Activated gamma-delta T cell (primary cell): ENCODE measurements around the gene RIPOR2.

ENCODE experiments used
- DNase-seq: peaks from one replicate; lab custom pipeline; 2025; lab: John Stamatoyannopoulos, UW

RIPOR2 gene

GRCh38 chr6:24848461-24848860 lies 87.3 kb downstream of the RIPOR2 start:
- no peak for DNase-seq

GRCh38 chr6:24847402-24847801 lies 88.4 kb downstream of the RIPOR2 start:
- DNase-seq = no peak

GRCh38 chr6:24845578-24845977 lies 90.2 kb downstream of the RIPOR2 start:
- DNase-seq = no peak

GRCh38 chr6:24844903-24845302 lies 90.9 kb downstream of the RIPOR2 start:
- no peak for DNase-seq

GRCh38 chr6:24844061-24844460 lies 91.7 kb downstream of the RIPOR2 start:
- DNase-seq = no peak

GRCh38 chr6:24840187-24840586 lies 95.6 kb downstream of the RIPOR2 start:
- DNase-seq = no peak

GRCh38 chr6:24838994-24839393 lies 96.8 kb downstream of the RIPOR2 start:
- DNase-seq = no peak

- no peak for DNase-seq
Measured at GRCh38 chr6:24838081-24838480, 97.7 kb downstream of the RIPOR2 start.

- DNase-seq = no peak
Measured at GRCh38 chr6:24836109-24836508, 99.7 kb downstream of the RIPOR2 start.

- DNase-seq = no peak
Measured at GRCh38 chr6:24833711-24834386, 101.9 kb downstream of the RIPOR2 start.

GRCh38 chr6:24832794-24833193 lies 103.0 kb downstream of the RIPOR2 start:
- no peak for DNase-seq

- DNase-seq = no peak
Measured at GRCh38 chr6:24831771-24832716, 103.7 kb downstream of the RIPOR2 start.

- DNase-seq = no peak
Measured at GRCh38 chr6:24829657-24830056, 106.1 kb downstream of the RIPOR2 start.

- DNase-seq = no peak
Measured at GRCh38 chr6:24827970-24828369, 107.8 kb downstream of the RIPOR2 start.

GRCh38 chr6:24827162-24827561 lies 108.6 kb downstream of the RIPOR2 start:
- DNase-seq = no peak

GRCh38 chr6:24825130-24825630 lies 110.6 kb downstream of the RIPOR2 start:
- no peak for DNase-seq

- DNase-seq = no peak
Measured at GRCh38 chr6:24824142-24824938, 111.4 kb downstream of the RIPOR2 start.

- DNase-seq = no peak
Measured at GRCh38 chr6:24823185-24823584, 112.6 kb downstream of the RIPOR2 start.

- DNase-seq = no peak
Measured at GRCh38 chr6:24822696-24823095, 113.1 kb downstream of the RIPOR2 start.

- no peak for DNase-seq
Measured at GRCh38 chr6:24821860-24822444, 113.8 kb downstream of the RIPOR2 start.

GRCh38 chr6:24818346-24818745 lies 117.4 kb downstream of the RIPOR2 start:
- no peak for DNase-seq

GRCh38 chr6:24809728-24810127 lies 126.0 kb downstream of the RIPOR2 start:
- DNase-seq = no peak
